ENCODE data around the gene CRYL1.

Gene CRYL1

DNA sequence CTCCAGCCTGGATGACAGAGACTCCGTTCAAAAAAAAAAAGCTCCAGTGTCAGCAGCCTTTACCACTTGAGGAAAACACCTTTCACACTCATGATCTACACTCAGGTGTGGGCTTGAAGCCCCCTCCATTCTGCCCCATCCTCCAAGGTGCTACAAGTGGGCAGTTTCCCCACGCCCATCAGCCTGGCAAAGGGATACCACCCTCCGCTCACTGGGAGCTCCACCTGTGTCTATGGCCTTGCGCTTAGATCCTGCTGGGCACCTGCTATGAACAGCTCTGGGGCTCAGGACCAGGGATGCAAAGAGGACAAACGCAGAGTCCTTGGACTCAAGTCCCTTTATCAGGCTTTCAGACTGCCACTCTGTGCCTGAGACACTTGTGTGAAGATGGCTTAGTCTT is 127.8 kb downstream of the CRYL1 start:
- DNase-seq = no peak

DNA sequence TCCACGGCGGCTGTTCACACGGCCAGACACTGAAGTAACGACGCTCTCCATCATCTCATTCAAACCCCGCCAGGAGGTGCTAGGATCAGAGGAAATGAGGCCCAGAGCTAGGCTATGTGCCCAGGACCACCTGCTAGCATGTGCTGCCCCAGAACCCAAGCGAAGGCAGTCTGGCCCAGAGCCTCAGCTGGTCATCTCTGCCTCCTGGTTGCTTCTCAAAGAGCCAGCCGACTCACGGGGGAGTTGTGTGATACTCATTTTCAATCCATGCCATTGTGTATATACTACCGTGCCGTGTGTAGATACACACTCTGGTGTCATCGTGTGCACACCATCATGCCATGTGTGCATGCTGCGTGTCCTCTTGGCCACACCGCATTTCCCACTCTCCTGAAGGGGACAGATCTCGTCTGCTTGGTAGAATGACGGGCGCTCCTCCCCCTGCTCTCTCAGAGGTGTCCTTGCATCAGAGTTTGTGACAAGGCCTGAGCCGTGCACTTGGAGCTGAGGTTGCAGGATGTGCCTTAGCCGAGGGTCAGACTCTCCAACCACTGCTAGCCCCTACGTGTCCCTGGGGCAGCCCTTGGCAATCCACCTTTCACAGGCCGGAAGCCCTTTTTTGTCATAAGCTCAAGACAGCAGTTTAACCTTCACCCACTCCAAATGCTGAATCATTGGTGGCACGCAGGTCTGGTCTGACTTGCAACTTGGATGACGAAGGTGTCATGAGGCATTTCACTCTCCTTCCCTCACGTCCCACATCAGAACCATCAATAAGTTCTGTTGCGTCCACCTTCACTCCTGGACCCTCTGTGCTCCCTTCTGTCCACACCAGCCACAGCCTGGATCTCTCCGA is 130.4 kb downstream of the CRYL1 start:
- no peak for DNase-seq

DNA sequence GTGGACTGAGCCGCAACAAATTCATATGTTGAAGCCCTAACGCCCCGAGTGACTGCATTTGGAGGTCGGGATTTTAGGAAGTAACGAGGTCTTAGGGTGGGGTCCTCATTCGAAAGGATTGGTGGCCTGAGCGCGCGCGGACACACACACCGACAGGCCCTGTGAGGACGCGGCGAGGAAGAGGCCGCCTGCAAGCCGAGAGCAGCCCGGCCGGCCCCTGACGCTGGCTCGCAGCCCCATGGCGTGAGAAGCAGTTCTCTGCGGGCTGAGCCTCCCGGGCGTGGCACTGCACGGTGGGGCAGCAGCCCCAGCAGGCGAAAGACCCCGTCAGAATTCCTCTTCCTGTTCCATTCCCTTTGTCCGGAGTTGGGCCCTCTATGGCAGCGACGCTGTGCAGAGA is 131.2 kb downstream of the CRYL1 start:
- no peak for DNase-seq

- DNase-seq = no peak
Observed at GRCh38 chr13:20394169-20394501, 131.5 kb downstream of the CRYL1 start.

DNA sequence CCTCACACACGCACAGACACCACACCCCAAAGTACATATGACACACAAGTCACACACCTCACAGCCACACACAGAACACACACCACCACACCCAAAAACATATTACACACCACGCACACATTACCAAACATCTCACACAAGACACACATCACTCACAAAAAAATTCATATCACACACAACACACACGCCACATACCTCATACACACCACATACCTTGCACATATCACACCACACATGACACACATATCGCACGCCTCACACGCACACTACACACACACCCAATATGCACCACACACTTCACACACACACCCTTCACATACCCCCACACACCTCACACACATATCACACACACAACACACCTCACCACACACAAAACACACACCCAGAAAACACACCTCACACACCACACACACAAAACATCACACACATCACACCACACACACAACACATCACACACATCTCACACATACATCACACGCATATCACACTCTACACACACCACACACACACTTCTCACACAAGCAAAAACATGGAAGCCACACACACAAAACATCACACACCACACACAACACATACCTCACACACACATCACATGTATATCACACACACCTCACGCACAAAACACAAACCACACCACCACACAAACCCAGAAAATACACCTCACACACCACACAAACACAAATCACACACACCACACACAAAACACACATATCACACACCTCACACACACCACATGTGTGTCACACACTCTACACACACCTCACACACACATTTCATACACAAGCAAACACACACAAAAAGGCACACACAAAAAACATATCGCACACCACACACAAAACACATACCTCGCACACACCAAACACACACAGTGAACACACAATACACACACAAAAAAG is 132.1 kb downstream of the CRYL1 start:
- no peak for DNase-seq

GRCh38 chr13:20392530-20392929 is 133.1 kb downstream of the CRYL1 start:
- no peak for DNase-seq

- DNase-seq = no peak
Observed at GRCh38 chr13:20391597-20392452, 133.8 kb downstream of the CRYL1 start.

- no peak for DNase-seq
Observed at GRCh38 chr13:20390526-20391175, 135.0 kb downstream of the CRYL1 start.

GRCh38 chr13:20389696-20390525 is 135.7 kb downstream of the CRYL1 start:
- no peak for DNase-seq

DNA sequence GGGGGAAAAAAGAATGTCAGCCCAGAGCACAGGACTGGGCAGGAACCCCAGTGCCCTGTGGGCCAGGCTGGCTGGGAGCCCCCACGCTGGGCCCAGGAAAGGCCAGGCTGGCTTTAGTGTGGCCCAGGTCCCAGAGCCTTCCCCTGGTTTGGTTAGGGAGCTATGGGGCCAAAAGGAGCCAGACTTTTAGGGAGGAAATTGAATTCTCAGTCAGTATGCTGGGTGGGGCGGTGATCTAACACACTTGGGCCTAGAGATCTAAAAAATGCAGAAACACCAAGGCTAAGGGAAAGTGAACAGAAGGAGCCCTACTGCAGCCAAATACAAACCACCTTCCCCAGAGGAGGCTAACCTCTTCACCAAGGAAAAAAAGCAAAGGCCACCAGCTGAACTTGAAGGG is 137.5 kb downstream of the CRYL1 start:
- no peak for DNase-seq

- DNase-seq = peak; percentile 9 to 33
Observed at GRCh38 chr13:20387441-20387971, 138.2 kb downstream of the CRYL1 start.

- no peak for DNase-seq
Observed at GRCh38 chr13:20387006-20387405, 138.7 kb downstream of the CRYL1 start.

- no peak for DNase-seq
Observed at GRCh38 chr13:20383058-20383457, 142.6 kb downstream of the CRYL1 start.

- no peak for DNase-seq
Observed at GRCh38 chr13:20381401-20381800, 144.3 kb downstream of the CRYL1 start.

DNA sequence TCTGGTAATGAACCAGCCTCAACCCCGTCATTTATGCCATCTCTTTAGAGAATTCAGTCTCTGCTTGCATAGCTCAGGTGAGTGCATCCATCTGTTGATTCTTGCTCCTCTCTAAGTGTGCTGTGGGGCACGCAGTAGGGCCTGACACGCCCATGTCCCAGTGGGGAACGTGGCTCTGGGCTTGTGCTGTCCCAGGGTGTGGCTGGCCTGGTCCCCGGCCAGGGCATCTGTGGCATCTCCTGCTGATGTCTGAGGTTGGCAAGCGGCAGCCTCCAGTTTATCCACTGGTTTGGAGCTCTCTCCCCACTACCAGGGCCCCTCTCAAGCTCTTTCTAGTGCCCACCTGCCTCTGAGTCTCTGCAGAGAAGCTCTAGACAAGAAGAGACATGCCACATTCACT is 146.9 kb downstream of the CRYL1 start:
- DNase-seq = no peak

- DNase-seq = no peak
Observed at GRCh38 chr13:20377720-20378119, 147.9 kb downstream of the CRYL1 start.

DNA sequence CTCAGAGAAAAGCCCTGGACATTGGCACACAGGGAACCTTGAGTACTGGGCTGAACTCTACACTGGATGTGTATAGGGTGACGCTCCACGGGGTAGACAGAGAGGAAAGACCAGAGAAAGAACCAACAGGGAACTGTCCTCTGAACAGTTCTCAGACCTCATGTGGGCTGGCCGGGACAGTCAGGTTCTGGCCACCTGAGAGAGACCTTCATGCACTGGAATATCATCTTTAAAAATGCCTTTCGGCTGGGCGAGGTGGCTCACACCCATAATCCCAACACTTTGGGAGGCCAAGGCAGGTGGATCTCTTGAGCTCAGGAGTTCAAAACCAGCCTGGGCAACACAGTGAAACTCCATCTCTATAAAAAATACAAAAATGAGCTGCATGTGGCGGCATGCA is 149.8 kb downstream of the CRYL1 start:
- no peak for DNase-seq

DNA sequence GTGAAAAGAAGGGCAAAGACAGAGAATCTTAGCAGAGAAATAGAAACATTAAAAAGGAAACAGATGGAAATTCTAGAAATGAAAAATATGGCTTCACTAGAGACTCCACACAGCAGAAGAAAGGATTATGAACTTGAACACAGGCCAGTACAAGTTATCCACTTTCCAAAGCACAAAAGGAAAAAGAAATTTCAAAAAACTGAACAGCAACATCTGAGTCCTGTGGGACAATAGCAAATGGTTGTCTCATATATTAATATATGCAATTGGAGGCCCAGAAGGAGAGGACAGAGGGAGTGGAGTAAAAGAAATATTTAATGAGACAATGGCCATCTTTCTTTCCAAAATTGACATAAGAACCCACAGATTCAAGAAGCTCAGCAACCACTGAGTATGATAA is 151.8 kb downstream of the CRYL1 start:
- DNase-seq = no peak

- DNase-seq = no peak
Observed at GRCh38 chr13:20371825-20372224, 153.8 kb downstream of the CRYL1 start.

DNA sequence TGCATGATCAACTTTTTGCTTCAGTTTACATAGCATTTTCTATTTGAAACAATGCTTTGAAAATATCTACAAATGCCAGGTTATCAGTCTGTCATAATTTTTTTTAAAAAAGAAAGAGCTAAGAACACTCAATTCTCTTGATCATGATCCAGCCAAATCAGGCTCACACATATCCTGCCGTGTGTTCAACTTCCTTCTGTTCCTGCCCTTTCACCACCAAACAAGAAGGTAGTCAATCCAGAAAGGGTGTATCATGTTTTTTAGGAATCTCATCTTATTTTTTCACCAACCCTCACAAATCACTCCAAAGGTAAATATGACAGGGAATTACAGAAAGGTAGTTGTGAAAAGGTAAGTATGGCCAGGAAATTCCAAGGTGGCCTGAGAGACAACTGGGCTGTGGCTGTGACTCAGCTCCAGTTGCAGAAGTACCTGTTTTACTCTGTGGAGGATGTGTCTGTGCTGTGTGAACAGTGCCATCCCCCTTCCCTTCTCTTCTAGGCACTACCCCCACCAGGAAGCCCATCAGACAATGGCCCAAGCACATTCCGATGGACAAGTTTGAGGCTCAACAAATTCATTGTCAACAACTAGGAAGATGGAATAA is 154.7 kb downstream of the CRYL1 start:
- DNase-seq = no peak

DNA sequence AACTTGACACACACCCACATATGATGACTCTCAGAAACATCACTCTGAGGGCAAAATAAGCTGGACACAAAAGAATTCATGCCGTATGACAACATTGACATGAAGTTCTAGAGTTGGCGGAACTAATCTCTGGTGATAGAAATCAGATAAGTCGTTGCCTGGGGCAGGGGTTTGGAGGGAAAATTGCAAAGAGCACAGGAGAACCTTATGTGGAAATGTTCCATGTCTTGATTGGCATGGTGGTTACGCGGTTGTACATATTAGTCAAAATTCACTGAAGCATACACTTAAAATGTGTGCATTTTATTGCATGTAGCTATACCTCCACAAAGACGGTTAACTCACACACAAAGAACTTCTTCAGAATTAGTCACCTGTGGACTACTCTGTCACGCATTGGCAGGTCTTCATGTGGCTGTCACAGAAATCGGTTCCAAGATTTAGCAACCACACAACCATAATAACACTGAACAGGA is 155.7 kb downstream of the CRYL1 start:
- DNase-seq = no peak

All from inflammatory macrophage (primary cell).